SU-DHL-6 (cell line): ENCODE measurements around the gene SHOX.

Experiments used
- EZH2phosphoT487 ChIP-seq: fragments of 200-600 bp; sonication (generic), shearing (Covaris generic); conservative IDR thresholded peaks from 2 replicates; pipeline ENCODE4 v1.6.1; 2018; ENCODE audit warnings: mild to moderate bottlenecking, antibody characterized with exemption, low read length, moderate library complexity, mixed read lengths
- TF ChIP-seq, protein P1 (sequence below): fragments of 200-600 bp; sonication (generic); IDR thresholded peaks from one replicate; pipeline ENCODE4 v1.5.1; 2017; ENCODE audit warnings: antibody characterized with exemption, mild to moderate bottlenecking, low read length, moderate library complexity; ENCODE audit not compliant: insufficient read depth, poor library complexity, severe bottlenecking

DNA sequence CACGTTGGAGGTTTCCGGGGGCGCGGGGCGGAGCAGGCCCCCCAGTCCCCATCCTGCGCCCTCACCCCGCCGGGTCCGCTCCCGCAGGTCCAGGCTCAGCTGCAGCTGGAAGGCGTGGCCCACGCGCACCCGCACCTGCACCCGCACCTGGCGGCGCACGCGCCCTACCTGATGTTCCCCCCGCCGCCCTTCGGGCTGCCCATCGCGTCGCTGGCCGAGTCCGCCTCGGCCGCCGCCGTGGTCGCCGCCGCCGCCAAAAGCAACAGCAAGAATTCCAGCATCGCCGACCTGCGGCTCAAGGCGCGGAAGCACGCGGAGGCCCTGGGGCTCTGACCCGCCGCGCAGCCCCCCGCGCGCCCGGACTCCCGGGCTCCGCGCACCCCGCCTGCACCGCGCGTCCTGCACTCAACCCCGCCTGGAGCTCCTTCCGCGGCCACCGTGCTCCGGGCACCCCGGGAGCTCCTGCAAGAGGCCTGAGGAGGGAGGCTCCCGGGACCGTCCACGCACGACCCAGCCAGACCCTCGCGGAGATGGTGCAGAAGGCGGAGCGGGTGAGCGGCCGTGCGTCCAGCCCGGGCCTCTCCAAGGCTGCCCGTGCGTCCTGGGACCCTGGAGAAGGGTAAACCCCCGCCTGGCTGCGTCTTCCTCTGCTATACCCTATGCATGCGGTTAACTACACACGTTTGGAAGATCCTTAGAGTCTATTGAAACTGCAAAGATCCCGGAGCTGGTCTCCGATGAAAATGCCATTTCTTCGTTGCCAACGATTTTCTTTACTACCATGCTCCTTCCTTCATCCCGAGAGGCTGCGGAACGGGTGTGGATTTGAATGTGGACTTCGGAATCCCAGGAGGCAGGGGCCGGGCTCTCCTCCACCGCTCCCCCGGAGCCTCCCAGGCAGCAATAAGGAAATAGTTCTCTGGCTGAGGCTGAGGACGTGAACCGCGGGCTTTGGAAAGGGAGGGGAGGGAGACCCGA lies 14.0 kb downstream of the SHOX start:
- TF ChIP-seq, protein P1, sequence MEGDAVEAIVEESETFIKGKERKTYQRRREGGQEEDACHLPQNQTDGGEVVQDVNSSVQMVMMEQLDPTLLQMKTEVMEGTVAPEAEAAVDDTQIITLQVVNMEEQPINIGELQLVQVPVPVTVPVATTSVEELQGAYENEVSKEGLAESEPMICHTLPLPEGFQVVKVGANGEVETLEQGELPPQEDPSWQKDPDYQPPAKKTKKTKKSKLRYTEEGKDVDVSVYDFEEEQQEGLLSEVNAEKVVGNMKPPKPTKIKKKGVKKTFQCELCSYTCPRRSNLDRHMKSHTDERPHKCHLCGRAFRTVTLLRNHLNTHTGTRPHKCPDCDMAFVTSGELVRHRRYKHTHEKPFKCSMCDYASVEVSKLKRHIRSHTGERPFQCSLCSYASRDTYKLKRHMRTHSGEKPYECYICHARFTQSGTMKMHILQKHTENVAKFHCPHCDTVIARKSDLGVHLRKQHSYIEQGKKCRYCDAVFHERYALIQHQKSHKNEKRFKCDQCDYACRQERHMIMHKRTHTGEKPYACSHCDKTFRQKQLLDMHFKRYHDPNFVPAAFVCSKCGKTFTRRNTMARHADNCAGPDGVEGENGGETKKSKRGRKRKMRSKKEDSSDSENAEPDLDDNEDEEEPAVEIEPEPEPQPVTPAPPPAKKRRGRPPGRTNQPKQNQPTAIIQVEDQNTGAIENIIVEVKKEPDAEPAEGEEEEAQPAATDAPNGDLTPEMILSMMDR = no peak
- TF ChIP-seq EZH2phosphoT487 = no peak
